DMS 273 (cell line): ENCODE data around the gene RNF180.
"Not testable (repeated sequence)": the region's sequence is repeated elsewhere in the genome, so short reads cannot be mapped to it uniquely, and the experiment has no call there.

Source experiments
- DNase-seq: peaks from one replicate; lab custom pipeline; 2025; ENCODE audit not compliant: unreplicated experiment; lab: John Stamatoyannopoulos, UW

The RNF180 gene

GRCh38 chr5:64347309-64347708 lies 181.7 kb downstream of the RNF180 start:
- peak; percentile 62 for DNase-seq

- DNase-seq = no peak
These were observed 198.8 kb downstream of the RNF180 start for GRCh38 chr5:64364426-64364825.

DNA sequence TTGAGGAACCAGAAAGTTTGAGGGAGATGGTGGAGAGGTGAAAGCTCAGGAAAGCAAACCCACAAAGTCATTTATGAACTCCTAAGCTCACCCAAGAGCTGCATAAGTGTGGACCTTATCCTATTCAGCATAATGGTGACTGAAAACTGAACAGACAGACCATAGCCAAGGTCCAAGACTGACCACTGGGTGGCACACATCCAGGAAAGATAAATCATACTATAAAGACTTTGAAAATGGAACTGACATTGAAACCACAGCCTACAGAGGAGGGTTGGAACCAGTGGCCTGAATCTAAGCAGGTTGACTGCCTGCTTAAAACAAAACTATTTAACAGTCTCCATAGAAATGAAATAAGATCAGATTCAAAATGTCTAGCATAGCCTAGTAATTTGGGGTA lies 219.1 kb downstream of the RNF180 start:
- DNase-seq = peak; percentile 37

DNA sequence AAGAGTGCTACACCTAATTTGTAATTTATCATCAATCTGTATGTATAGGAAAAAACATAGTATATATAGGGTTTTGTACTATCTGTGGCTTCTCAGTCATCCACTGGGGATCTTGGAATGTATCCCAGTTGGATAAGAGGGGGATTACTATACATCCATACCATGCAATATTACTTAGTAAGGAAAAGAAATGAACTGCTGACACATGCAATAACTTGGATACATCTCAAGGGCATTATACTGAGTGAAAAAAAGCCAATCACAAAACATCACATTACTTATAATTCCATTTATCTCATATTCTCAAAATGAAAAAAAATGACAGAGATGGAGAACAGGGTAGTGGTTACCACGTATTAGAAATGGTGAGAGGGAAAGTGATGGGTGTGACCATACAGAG lies 231.9 kb downstream of the RNF180 start:
- no peak for DNase-seq

DNA sequence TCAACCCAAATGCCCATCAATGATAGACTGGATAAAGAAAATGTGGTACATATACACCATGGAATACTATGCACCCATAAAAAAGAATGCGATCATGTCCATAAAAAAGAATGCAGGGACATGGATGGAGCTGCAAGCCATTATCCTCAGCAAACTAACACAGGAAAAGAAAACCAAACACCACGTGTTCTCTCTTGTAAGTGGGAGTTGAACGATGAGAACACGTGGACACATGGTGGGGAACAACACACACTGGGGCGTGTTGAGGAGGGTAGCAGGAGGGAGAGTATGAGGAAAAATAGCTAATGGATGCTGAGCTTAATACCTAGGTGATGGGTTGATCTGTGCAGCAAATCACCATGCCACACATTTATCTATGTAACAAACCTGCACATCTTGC lies 233.1 kb downstream of the RNF180 start:
- not testable (repeated sequence) for DNase-seq

GRCh38 chr5:64407103-64407825 lies 241.6 kb downstream of the RNF180 start:
- not testable (repeated sequence) for DNase-seq

DNA sequence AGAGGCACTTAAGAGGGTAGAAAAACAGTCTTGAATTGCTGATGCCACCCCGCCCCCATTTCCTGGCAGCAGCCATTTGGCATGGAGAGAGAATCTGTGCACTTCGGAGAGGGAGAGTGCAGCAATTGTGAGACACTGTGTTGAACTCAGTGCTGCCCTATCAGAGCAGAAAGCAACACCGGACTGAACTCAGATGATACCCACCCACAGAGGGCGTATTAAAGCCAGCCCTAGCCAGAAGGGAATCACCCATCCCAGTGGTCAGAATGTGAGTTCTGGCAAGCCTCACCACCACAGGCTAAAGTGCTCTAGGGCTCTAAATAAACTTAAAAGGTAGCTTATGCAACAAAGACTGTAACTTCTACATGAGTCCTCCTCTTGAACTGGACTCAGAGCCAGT lies 251.7 kb downstream of the RNF180 start:
- DNase-seq = peak; percentile 4

DNA sequence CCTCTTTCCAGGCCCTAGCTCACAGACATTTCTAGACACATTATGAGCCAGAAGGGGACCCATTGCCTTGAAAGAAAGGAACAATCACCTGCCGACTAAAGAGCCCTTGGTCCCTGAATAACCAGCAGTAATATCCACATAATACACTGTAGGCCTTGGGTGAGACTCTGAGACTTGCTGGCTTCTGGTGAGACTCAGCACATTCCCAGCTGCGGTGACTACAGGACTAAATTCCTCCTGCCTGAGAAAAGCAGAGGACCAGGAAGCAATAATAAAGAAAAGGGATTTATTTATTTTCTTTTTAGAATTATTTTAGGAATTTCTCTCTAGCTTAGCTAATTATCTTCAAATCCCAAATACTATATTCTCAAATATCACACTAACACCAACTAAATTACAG lies 252.4 kb downstream of the RNF180 start:
- DNase-seq = no peak
